IPS DF 4.7 (cell line): ENCODE measurements around the gene BACH2.

ENCODE experiments used
- DNase-seq: peaks from one replicate; pipeline ENCODE4 v3.0.0-alpha.2; 2013; ENCODE audit warnings: low spot score; ENCODE audit errors: extremely low read depth

Gene BACH2

GRCh38 chr6:89999945-90000825, 296.5 kb downstream of the BACH2 start:
- DNase-seq: no peak

DNA sequence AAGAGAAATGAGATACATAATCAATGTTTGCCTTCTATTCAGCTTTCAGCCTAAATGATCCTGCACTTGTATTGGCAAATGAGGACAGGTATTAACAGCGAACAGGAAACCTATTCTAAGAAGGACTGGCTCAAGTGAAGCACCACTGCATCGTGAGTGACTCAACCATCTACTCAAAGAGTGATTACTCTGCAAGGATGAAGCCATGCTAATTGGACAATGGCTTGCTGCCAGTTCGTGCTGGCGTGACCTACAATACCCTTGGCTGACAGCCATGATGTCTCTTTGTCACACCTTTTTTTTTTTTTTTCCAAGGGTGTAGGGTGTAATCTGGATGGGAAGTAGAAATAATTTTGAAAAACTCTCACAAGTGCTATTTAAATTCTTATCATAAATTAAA, 297.5 kb downstream of the BACH2 start:
- DNase-seq: no peak

- no peak for DNase-seq
Observed at GRCh38 chr6:89997456-89998445, 298.9 kb downstream of the BACH2 start.

DNA sequence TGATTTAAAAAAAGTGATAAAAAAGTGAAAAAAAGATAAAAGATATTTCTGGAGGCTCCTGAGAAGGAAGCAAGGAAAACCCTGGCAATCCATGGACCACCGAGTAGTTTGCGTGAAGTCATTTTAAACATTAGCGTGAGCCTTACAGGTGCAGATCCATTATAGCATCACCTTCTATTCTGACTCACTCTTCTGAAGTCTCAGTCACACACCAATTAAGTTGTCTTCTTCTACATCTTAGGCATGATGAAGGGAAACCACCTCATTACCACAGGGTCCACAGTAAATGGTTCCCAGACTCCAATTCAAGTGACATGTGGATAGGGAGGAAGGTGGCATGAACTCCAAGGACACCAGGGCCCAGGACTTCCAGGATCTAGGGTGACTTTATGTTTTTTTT, 303.2 kb downstream of the BACH2 start:
- DNase-seq: no peak

- no peak for DNase-seq
Observed at GRCh38 chr6:89992818-89993217, 303.8 kb downstream of the BACH2 start.

DNA sequence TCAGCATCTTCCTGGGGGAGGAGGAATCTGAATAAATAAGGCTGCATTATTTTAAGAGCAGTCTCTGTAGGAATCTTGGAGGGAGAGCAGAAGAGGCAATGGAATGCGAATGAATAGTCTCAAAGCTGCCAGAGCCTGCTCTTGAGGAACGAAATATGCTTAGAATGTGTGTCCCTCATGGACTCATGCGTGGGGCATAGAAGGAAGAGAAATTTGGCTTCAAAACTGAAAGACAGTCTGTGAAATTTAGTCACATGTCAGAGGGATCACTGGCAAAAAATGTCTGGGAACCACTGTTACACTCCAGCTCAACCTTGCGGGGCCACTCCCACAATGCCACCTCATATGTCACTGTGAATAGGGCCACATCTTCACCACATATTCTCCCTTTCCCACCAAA, 306.9 kb downstream of the BACH2 start:
- DNase-seq: no peak

GRCh38 chr6:89987830-89988229, 308.8 kb downstream of the BACH2 start:
- DNase-seq: no peak

DNA sequence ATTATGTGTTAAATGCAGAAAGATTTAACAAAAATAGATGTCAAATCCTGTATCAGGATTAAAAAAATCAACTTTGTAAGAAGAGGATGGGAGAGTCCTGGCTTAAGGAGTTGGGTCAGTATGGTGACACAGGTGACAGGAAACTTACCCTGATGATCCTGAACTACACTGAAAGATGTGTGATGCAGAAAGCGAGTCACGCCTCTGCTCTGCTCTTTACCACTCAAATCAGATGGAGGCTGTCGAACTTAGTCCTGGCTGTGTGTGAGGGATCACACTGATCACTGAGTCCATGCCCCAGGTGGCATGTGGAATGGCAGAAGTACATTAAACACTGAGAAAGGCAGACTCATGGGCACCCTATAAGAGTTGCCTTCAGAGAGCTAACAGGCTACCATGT, 309.5 kb downstream of the BACH2 start:
- DNase-seq: no peak

- no peak for DNase-seq
Observed at GRCh38 chr6:89986650-89987074, 310.0 kb downstream of the BACH2 start.

- no peak for DNase-seq
Observed at GRCh38 chr6:89985751-89986493, 310.7 kb downstream of the BACH2 start.

GRCh38 chr6:89984926-89985750, 311.5 kb downstream of the BACH2 start:
- DNase-seq: no peak

GRCh38 chr6:89980353-89980752, 316.3 kb downstream of the BACH2 start:
- no peak for DNase-seq

DNA sequence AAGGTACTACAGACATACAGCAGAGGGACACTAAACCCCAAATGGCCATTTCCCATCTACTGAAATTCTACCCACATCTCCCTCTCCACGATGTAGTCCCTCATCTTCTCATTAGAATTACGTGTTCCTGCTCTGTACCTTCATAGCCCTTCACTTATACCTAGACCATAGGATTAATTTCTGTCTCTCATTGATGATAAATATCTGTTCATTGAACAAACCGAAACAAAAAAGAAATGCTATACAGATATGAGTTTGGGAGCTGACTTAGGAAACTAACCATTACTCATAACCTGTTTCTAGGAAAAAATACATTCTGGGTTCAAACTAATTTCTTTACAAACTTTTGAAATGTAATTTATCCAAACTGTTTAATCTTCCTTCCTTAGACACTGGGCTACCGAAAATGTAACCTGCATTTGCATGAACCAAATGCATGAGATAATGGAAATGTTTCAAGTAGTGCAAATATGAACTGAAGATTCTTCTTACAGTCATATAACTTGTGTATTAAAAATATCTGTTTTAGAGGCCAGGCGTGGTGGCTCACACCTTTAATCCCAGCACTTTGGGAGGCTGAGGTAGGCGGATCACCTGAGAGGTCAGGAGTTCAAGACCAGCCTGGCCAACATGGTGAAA, 317.0 kb downstream of the BACH2 start:
- no peak for DNase-seq

GRCh38 chr6:89978749-89979145, 317.9 kb downstream of the BACH2 start:
- no peak for DNase-seq

DNA sequence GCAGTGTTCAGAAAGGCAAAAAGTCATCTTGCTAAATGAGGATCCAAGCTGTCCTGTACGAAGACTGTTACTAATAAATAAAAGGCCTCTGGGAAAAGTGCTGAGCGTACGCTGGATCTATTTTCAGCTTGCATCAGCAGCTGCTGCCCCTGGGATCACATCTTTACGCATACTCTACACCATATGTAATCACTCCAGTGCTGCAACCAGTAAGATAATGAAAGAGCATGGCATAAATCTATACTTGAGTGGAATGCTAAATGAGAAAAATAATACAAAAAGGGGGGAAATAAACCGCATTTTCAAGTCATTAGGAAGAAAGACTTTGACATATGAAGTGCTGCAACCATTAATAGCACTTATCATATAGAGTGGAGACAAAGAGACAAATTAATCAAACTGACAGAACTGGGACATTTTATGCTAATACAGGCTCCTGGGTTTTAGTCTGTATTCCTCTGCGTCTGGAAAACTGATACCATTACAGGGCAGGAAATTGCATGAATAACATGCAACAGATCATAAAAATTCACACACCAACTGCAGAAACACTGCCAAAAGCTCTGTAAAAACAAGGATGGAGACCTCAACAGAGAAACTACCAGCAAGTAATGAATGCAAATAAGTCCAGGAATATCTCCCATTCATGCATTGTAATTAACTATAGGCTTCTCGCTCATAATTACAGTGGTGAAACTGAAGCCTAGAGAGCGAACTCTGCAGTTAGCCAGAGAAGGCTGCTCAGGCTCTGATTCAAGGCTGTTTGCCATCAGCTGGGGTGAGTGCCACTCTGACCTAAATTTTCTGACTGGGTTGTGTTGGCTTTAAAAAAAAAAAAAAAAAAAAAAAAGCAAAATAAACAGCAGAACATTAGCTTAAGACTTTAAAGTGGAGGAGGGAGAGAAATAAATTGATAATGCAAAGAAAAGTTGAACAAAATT, 318.6 kb downstream of the BACH2 start:
- DNase-seq: no peak

DNA sequence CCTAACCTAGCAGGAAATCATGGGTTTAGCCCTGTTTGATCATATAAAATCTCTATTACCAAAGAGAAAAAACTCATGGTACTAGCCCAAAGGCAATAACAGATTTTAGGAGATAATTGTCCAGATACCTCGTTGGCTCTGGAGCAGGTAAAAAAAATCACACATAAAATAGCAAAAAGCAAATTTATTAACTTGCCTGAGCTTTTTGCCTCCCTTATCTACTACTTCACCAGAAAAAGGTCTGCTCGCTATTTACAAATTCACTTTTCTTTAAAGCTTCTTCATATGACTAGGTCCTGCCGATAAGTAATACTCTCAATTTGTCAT, 320.0 kb downstream of the BACH2 start:
- no peak for DNase-seq

DNA sequence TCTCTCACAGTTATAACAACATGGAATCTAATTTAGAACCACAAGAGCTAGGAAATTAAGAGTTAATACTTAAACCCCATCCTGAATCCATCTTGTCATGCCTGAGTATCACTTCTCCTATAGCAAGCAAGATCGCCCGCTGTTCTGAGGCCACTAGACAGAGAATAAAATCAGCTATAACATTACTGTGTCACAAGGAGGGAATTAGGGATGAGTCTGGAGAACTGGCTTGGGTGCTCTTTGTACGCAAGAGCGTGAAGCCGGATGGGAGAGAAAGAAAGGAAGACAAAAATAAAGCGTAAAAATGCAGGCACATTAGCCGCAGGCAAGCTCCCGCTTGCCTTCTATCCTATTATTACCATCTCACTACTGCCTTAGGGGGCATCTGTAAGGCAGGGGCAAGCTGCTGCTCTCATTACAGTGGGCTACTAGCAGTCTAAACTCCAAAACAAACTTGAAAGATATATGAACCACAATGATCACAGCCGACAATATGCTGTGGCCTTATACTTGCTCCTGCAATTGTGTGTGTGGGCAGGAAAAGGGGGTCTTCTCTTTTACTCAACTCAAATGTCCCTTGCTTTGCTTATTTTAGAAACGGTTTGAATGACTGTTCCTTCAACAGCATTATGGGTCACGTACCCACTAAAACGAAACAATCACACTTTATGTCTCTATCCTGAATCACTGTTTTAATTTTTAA, 320.5 kb downstream of the BACH2 start:
- no peak for DNase-seq

DNA sequence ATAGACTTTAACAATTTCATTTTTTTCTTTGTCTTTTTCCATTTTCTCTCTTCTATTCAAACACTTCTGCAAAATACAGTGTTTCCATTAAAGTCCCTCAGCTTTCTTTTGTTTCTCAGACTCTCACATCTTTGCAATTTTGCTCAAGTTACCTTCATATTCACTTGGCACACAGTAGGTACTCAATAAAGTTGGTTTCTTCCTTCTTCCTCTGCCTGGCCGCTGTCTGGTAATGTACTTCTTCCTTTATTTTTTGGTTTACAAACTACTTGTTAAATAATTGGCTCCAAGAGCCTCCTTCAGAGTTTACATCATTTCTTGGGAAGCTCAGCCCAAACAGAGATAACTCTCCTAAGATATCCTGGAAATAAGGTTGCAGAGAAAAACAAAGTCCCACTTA, 321.3 kb downstream of the BACH2 start:
- no peak for DNase-seq

DNA sequence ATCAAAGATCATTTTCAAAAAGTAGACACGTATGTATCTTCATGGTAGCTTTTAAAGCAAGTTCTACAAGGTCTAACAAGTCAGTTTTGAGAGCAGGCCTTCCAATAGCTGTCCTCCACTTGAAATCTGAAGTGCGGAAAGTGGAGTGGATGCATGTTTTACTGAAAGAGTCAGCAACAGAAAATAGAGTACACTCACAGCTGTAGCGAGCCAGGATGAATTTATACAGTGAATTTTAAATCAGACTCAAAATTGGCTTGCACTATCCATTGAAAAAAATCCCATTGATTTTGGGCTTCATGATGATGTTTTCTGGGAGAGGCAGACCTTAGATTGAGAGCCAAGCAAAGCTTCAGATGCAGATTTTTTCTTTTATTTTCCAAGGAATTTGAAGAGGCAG, 321.8 kb downstream of the BACH2 start:
- no peak for DNase-seq
